Choroid plexus epithelial cell (primary cell): Measurements from ENCODE around the gene STH.
"Not testable (repeated sequence)": the region's sequence is repeated elsewhere in the genome, so short reads cannot be mapped to it uniquely, and the experiment has no call there.

ENCODE experiments used
- DNase-seq: peaks from one replicate; pipeline ENCODE4 v3.0.0-alpha.2; 2010; ENCODE audit warnings: low read depth
- H3K4me3 ChIP-seq: 2 replicates; pipeline ENCODE4 v1.5.1; 2011; ENCODE audit warnings: low read depth, mild to moderate bottlenecking, control low read depth, low read length, moderate library complexity
- TF ChIP-seq, protein P1 (sequence below): conservative IDR thresholded peaks from 2 replicates; pipeline ENCODE4 v1.5.1; 2011; ENCODE audit warnings: low read depth, mild to moderate bottlenecking, control low read depth, inconsistent platforms, low read length, moderate library complexity

The STH gene

DNA sequence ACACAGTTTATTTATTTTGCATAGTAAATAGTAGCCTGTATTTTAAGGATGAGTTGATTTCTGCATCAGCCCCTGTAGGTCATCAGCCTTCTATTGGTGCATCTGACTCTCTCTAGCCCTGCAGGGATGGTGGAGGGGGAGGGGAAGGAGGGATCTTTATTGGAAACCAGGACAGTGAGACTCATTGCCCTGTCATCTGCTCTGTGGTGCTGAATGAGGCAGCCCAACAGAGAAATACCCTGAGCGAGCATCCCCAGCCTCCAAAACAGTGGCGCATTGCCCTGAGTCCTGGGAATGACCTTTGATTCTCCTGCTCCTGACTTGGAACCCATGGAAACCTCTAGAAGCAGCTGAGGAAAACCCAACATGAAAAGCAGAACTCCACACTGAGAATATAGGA, 45.5 kb upstream of the STH start:
- no peak for DNase-seq
- no peak overlapping the region for H3K4me3 ChIP-seq
- TF ChIP-seq, protein P1, sequence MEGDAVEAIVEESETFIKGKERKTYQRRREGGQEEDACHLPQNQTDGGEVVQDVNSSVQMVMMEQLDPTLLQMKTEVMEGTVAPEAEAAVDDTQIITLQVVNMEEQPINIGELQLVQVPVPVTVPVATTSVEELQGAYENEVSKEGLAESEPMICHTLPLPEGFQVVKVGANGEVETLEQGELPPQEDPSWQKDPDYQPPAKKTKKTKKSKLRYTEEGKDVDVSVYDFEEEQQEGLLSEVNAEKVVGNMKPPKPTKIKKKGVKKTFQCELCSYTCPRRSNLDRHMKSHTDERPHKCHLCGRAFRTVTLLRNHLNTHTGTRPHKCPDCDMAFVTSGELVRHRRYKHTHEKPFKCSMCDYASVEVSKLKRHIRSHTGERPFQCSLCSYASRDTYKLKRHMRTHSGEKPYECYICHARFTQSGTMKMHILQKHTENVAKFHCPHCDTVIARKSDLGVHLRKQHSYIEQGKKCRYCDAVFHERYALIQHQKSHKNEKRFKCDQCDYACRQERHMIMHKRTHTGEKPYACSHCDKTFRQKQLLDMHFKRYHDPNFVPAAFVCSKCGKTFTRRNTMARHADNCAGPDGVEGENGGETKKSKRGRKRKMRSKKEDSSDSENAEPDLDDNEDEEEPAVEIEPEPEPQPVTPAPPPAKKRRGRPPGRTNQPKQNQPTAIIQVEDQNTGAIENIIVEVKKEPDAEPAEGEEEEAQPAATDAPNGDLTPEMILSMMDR = no peak

DNA sequence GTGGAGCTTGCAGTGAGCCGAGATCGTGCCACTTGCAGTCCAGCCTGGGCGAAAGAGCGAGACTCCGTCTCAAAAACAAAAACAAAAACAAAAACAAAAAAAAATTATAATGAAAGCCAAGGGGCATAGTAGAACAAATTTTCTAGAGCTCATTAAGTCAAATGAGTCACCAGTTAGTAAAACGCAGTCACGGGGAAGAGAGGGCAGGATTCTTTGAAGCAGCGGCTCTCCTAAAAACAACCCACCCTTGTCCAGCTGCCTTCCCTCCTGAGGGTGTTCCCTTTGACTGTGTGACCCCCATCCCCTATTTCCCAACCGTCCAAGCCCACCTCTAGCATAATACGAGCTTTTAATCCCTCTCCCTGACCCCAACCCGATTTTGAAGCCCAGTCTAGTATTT, 44.1 kb upstream of the STH start:
- TF ChIP-seq, protein P1 = no peak
- DNase-seq = no peak
- no peak overlapping the region for H3K4me3 ChIP-seq

DNA sequence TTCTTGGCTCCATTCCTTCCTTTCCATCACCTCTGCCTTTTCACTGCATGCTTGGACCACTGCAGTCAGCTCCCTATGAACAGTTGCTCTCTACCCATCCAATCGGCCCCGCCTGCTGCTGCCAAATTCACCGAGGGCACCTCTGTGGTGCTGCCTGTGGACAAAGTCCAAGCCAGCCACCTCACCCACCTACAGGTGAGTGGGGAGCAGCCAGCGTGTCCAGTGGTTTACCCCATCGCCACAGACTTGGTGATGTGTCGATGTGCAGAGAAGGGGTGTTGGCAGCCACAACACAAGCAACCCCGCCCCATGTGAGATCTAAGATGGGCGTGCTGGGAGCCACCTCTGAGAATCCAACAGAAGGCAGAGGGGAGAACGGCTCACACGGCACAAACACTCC, 43.7 kb upstream of the STH start:
- TF ChIP-seq, protein P1 = no peak
- H3K4me3 ChIP-seq = no peak overlapping the region
- DNase-seq = no peak

DNA sequence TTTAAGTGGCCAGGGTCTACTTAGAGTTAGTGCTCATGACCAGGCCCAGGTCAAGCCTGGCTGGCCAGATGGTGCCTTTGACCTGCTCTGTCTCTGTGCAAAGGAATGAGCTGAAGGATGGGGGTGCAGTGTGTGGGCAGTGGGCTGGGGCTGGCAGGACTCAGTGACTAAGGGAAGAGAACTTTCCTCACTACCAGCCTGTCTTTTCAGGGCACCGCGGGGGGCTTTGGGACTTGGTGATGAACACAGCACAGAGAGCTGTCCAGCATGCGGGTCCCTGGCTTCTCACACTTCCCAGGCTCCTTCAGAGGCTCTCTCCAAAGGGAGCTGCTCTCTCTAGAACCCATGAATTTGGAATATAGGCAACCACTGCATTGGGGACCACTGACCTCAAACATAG, 43.0 kb upstream of the STH start:
- DNase-seq = no peak
- TF ChIP-seq, protein P1 = no peak
- H3K4me3 ChIP-seq = no peak overlapping the region

DNA sequence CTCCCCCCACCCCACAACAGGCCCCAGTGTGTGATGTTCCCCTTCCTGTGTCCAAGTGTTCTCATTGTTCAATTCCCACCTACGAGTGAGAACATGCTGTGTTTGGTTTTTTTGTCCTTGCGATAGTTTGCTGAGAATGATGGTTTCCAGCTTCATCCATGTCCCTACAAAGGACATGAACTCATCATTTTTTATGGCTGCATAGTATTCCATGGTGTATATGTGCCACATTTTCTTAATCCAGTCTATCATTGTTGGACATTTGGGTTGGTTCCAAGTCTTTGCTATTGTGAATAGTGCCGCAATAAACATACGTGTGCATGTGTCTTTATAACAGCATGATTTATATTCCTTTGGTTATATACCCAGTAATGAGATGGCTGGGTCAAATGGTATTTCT, 42.3 kb upstream of the STH start:
- not testable (repeated sequence) for H3K4me3 ChIP-seq, DNase-seq

DNA sequence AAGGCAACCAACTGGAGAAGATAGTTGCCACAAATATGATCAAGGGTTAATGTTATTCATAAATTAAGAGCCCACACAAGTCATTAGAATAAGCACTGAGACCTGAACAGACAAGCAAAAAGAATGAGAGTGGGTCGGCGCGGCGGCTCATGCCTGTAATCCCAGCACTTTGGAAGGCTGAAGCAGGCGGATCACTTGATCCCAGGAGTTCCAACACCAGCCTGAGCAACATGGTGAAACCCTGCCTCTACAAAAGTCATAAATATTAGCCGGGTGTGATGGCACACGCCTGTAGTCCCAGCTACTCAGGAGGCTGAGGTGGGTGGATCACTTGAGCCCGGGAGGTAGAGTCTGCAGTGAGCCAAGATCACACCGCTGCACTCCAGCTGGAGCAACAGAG, 40.7 kb upstream of the STH start:
- DNase-seq = no peak
- H3K4me3 ChIP-seq = no peak overlapping the region
- TF ChIP-seq, protein P1 = no peak

DNA sequence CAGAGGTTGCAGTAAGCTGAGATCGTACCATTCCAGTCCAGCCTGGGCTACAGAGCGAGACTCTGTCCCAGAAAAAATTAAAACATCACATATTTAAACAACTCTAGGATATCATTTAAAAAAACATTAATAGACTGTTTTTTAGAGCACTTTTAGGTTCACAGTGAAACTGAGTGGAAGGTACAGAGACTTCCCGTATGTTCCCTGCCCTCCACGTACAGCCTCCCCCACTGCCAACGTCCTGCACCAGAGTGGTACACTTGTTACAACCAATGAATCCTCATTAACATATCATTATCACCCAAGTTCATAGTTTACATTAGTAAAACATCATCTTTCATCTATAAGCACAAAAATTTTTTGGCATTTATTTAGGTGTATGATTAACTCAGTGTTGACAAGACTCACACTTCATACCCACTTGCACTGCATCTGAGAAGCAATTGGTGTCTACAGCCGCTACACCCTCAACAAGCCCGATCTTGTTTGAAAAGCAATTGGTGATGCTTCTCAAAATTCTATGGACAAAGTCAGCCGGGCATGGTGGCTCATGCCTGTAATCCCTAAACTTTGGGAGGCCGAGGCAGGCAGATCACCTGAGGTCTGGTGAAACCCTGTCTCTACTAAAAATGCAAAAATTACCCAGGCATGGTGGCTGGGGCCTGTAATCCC, 39.9 kb upstream of the STH start:
- TF ChIP-seq, protein P1 = no peak
- no peak for DNase-seq
- no peak overlapping the region for H3K4me3 ChIP-seq
